K562 (cell line): ENCODE data around the gene DNAJB2. TPM values are rescaled to one million over a fixed set of nuclear protein-coding genes. Genes with fewer than 3 reads are reported as not detected.
A peak's percentile ranks its signal among the peaks of the same experiment; 100 is the strongest.

Experiments
- CREM ChIP-seq: IDR thresholded peaks from 2 replicates; pipeline ENCODE4 v1.6.1; 2014; ENCODE audit warnings: antibody characterized with exemption, low read depth
- KDM1A ChIP-seq, 2 experiments: fragments of 450-650 bp; IDR thresholded peaks; 2 replicates each; pipeline ENCODE4 v1.6.1; 2016; ENCODE audit warnings: mild to moderate bottlenecking in 2 of 2
- ZNF184 ChIP-seq: sonication (generic); formaldehyde crosslinking; IDR thresholded peaks from 2 replicates; pipeline ENCODE4 v1.5.0; 2020; ENCODE audit warnings: missing genetic modification reagents
- ZNF274 ChIP-seq: IDR thresholded peaks from 2 replicates; pipeline ENCODE4 v1.6.1; 2011; ENCODE audit warnings: low read depth, mild to moderate bottlenecking, low read length, moderate library complexity, borderline replicate concordance
- ZNF445 ChIP-seq: fragments of 250-450 bp; sonication (Bioruptor Pico); IDR thresholded peaks from 2 replicates; pipeline ENCODE4 v1.4.0; 2020; ENCODE audit warnings: low read depth, mild to moderate bottlenecking, moderate library complexity
- ZNF589 ChIP-seq: fragments of 200-800 bp; sonication (Bioruptor generic); IDR thresholded peaks from 2 replicates; pipeline ENCODE4 v1.6.1; 2016; ENCODE audit warnings: low read depth, missing genetic modification characterization, missing compliant biosample characterization
- polyA plus RNA-seq, 8 experiments: library from polyadenylated mRNA; depleted of rRNA in 4 of 8; stranded (reverse) in 5 of 8; unstranded in 3 of 8; fragments of >200 nt; fragmentation: Nextera tagmentation in 2 of 8; fragmentation: Illumina TruSeq in 1 of 8; extraction: Ambion mirVana in 2 of 8; extraction: Trizol in 1 of 8; gene quantifications; 2 replicates each; pipeline versions ENCODE4 v1.2.1 to v1.2.3, GENCODE V29; 2011 to 2014; ENCODE audit warnings: inconsistent platforms in 1 of 8, missing spikeins in 1 of 8
- total RNA-seq, 7 experiments: library from RNA; depleted of rRNA in 6 of 7; stranded (reverse); fragments of >200 nt in 6 of 7; fragmentation: Illumina TruSeq in 2 of 7; extraction: Trizol in 2 of 7; gene quantifications; 2 replicates each; pipeline versions ENCODE4 v1.2.1 to v1.2.3, GENCODE V29; 2011 to 2021; ENCODE audit warnings: low replicate concordance in 1 of 7
- TF ChIP-seq, protein P1 (sequence below), 3 experiments: fragments of 200-800 bp in 1 of 3; fragments of 250-450 bp in 1 of 3; fragments of 450-650 bp in 1 of 3; sonication (Bioruptor Pico) in 1 of 3; sonication (Bioruptor generic) in 1 of 3; formaldehyde crosslinking in 1 of 3; IDR thresholded peaks; 2 replicates each; pipeline versions ENCODE4 v1.6.1 to v1.8.0; 2016 to 2022; ENCODE audit warnings: mild to moderate bottlenecking in 2 of 3, missing genetic modification characterization in 2 of 3, missing compliant biosample characterization in 1 of 3, moderate library complexity in 1 of 3
- TF ChIP-seq, protein P2 (sequence below): IDR thresholded peaks from 3 replicates; pipeline ENCODE4 v1.6.1; 2011; ENCODE audit warnings: borderline replicate concordance, mild to moderate bottlenecking, moderate library complexity; ENCODE audit not compliant: insufficient read length; ENCODE audit errors: extremely low read depth
- TF ChIP-seq, protein P3 (sequence below): fragments of 250-450 bp; sonication (Bioruptor Pico); IDR thresholded peaks from 2 replicates; pipeline ENCODE4 v1.4.0; 2020
- TF ChIP-seq, protein P4 (sequence below), 2 experiments: fragments of 450-650 bp; IDR thresholded peaks; 2 replicates each; pipeline ENCODE4 v1.6.1; 2016
- TF ChIP-seq, protein P5 (sequence below): sonication (generic); formaldehyde crosslinking; IDR thresholded peaks from 2 replicates; pipeline ENCODE4 v1.5.0; 2020; ENCODE audit warnings: missing genetic modification reagents

DNAJB2 gene
- total and polyA plus RNA-seq, 9 of the 15 experiments (the other 6 are each of a cell fraction or from before 2014, with no cell fraction given) = 0.08 to 3.0 (median 2.2) TPM; not detected in 1

DNA sequence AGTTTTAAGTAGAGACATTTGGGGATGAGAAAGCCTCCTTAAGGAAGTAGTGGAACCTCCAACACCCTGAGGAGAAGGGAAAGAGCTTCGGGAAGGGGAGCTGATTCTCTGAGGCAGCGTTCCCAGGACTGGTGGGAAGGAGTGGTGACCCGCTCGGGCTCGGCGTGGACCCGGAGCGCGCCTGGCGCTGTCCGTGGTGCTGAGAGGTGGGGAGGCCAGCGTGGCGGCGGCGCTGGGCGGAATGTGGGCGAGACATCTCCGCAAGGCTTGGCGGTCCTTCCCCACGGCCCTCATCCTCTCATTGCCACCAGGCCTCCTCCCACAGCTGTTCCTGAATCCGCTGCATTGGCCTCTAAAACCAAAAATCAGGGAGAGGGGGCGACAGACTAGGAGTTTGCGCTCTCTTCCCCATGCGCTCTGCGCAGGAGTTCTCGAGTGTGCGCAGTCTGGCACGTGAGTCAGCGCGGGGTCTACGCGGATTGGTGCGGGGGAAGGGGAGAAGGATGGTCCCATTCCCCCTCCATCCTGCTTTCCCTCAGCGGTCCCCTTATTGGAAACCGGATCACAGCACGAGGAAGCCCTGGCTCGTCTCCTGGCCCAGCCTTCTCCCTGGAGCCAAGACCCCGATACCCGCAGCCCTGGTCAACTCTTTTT lies 52.5 kb downstream of the DNAJB2 start (continued):
- TF ChIP-seq, protein P1, sequence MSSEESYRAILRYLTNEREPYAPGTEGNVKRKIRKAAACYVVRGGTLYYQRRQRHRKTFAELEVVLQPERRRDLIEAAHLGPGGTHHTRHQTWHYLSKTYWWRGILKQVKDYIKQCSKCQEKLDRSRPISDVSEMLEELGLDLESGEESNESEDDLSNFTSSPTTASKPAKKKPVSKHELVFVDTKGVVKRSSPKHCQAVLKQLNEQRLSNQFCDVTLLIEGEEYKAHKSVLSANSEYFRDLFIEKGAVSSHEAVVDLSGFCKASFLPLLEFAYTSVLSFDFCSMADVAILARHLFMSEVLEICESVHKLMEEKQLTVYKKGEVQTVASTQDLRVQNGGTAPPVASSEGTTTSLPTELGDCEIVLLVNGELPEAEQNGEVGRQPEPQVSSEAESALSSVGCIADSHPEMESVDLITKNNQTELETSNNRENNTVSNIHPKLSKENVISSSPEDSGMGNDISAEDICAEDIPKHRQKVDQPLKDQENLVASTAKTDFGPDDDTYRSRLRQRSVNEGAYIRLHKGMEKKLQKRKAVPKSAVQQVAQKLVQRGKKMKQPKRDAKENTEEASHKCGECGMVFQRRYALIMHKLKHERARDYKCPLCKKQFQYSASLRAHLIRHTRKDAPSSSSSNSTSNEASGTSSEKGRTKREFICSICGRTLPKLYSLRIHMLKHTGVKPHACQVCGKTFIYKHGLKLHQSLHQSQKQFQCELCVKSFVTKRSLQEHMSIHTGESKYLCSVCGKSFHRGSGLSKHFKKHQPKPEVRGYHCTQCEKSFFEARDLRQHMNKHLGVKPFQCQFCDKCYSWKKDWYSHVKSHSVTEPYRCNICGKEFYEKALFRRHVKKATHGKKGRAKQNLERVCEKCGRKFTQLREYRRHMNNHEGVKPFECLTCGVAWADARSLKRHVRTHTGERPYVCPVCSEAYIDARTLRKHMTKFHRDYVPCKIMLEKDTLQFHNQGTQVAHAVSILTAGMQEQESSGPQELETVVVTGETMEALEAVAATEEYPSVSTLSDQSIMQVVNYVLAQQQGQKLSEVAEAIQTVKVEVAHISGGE (CRISPR knock-in tag; IDR thresholded peaks at IDR 0.05) = no peak
- TF ChIP-seq KDM1A (IDR thresholded peaks at IDR 0.05) (no peak), ZNF445 (no peak), ZNF274 (no peak), ZNF589 (CRISPR knock-in tag) (no peak), ZNF184 (CRISPR knock-in tag) (no peak), CREM (peak; percentile 48; the same call in 1 of the 2 replicates)
- TF ChIP-seq, protein P2, sequence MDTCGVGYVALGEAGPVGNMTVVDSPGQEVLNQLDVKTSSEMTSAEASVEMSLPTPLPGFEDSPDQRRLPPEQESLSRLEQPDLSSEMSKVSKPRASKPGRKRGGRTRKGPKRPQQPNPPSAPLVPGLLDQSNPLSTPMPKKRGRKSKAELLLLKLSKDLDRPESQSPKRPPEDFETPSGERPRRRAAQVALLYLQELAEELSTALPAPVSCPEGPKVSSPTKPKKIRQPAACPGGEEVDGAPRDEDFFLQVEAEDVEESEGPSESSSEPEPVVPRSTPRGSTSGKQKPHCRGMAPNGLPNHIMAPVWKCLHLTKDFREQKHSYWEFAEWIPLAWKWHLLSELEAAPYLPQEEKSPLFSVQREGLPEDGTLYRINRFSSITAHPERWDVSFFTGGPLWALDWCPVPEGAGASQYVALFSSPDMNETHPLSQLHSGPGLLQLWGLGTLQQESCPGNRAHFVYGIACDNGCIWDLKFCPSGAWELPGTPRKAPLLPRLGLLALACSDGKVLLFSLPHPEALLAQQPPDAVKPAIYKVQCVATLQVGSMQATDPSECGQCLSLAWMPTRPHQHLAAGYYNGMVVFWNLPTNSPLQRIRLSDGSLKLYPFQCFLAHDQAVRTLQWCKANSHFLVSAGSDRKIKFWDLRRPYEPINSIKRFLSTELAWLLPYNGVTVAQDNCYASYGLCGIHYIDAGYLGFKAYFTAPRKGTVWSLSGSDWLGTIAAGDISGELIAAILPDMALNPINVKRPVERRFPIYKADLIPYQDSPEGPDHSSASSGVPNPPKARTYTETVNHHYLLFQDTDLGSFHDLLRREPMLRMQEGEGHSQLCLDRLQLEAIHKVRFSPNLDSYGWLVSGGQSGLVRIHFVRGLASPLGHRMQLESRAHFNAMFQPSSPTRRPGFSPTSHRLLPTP = no peak
- TF ChIP-seq, protein P3, sequence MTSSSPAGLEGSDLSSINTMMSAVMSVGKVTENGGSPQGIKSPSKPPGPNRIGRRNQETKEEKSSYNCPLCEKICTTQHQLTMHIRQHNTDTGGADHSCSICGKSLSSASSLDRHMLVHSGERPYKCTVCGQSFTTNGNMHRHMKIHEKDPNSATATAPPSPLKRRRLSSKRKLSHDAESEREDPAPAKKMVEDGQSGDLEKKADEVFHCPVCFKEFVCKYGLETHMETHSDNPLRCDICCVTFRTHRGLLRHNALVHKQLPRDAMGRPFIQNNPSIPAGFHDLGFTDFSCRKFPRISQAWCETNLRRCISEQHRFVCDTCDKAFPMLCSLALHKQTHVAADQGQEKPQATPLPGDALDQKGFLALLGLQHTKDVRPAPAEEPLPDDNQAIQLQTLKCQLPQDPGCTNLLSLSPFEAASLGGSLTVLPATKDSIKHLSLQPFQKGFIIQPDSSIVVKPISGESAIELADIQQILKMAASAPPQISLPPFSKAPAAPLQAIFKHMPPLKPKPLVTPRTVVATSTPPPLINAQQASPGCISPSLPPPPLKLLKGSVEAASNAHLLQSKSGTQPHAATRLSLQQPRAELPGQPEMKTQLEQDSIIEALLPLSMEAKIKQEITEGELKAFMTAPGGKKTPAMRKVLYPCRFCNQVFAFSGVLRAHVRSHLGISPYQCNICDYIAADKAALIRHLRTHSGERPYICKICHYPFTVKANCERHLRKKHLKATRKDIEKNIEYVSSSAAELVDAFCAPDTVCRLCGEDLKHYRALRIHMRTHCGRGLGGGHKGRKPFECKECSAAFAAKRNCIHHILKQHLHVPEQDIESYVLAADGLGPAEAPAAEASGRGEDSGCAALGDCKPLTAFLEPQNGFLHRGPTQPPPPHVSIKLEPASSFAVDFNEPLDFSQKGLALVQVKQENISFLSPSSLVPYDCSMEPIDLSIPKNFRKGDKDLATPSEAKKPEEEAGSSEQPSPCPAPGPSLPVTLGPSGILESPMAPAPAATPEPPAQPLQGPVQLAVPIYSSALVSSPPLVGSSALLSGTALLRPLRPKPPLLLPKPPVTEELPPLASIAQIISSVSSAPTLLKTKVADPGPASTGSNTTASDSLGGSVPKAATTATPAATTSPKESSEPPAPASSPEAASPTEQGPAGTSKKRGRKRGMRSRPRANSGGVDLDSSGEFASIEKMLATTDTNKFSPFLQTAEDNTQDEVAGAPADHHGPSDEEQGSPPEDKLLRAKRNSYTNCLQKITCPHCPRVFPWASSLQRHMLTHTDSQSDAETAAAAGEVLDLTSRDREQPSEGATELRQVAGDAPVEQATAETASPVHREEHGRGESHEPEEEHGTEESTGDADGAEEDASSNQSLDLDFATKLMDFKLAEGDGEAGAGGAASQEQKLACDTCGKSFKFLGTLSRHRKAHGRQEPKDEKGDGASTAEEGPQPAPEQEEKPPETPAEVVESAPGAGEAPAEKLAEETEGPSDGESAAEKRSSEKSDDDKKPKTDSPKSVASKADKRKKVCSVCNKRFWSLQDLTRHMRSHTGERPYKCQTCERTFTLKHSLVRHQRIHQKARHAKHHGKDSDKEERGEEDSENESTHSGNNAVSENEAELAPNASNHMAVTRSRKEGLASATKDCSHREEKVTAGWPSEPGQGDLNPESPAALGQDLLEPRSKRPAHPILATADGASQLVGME (CRISPR knock-in tag) = no peak
- TF ChIP-seq, protein P4, sequence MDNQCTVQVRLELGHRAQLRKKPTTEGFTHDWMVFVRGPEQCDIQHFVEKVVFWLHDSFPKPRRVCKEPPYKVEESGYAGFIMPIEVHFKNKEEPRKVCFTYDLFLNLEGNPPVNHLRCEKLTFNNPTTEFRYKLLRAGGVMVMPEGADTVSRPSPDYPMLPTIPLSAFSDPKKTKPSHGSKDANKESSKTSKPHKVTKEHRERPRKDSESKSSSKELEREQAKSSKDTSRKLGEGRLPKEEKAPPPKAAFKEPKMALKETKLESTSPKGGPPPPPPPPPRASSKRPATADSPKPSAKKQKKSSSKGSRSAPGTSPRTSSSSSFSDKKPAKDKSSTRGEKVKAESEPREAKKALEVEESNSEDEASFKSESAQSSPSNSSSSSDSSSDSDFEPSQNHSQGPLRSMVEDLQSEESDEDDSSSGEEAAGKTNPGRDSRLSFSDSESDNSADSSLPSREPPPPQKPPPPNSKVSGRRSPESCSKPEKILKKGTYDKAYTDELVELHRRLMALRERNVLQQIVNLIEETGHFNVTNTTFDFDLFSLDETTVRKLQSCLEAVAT (IDR thresholded peaks at IDR 0.05) = no peak
- TF ChIP-seq, protein P5, sequence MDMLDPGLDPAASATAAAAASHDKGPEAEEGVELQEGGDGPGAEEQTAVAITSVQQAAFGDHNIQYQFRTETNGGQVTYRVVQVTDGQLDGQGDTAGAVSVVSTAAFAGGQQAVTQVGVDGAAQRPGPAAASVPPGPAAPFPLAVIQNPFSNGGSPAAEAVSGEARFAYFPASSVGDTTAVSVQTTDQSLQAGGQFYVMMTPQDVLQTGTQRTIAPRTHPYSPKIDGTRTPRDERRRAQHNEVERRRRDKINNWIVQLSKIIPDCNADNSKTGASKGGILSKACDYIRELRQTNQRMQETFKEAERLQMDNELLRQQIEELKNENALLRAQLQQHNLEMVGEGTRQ (CRISPR knock-in tag) = 0 out of 2 replicates have a peak, but pooled peaks have one; percentile 16
